K562 (cell line): ENCODE measurements around the gene TLE3. TPM values are rescaled to one million over a fixed set of nuclear protein-coding genes. Genes with fewer than 3 reads are reported as not detected.

Experiments used
- ATAC-seq: fragments of 200-7000 bp; cut with Tn5 transposase; 3 replicates; pipeline ENCODE4 v1.9.1; 2020; ENCODE audit warnings: moderate library complexity
- BruUV-seq: library from RNA; stranded (reverse); fragments of 400-500 nt; replicated peaks from 2 replicates; lab custom pipeline; 2021; lab: Mats Ljungman, UMichigan
- CTCF ChIA-PET: fragments of 300-600 bp; formaldehyde crosslinking; extraction: SDS; loops from one replicate; lab custom pipeline; 2021; ENCODE audit warnings: low intra/inter-chr PET ratio; lab: Yijun Ruan, JAX
- POLR2A ChIA-PET: fragments of 300-600, 350-650 bp; sonication (Branson Sonifier 250); formaldehyde crosslinking; extraction: SDS; loops from one replicate; lab custom pipeline; 2021; ENCODE audit warnings: antibody characterized with exemption, inconsistent platforms; lab: Yijun Ruan, JAX
- DNase-seq, 4 experiments: peaks; one replicate each; pipeline versions ENCODE4 v3.0.0 to v3.0.0-alpha.2; 2011 to 2018; ENCODE audit warnings: low spot score in 3 of 4, mixed read lengths in 3 of 4; ENCODE audit errors: extremely low read depth in 1 of 4
- FAIRE-seq: peaks from 2 replicates; lab custom pipeline; 2011; peaks lifted over from hg19 to GRCh38; lab: Jason Lieb, UNC
- H2AFZ ChIP-seq: 2 replicates; pipeline ENCODE4 v1.6.0; 2011; ENCODE audit warnings: low read depth, low read length, control low read depth, inconsistent platforms
- H3K27ac ChIP-seq: fragments of 200-600 bp; 3 replicates; pipeline ENCODE4 v1.8.0; 2011; ENCODE audit warnings: low read depth, mild to moderate bottlenecking, control low read depth, inconsistent platforms, low read length, moderate library complexity, mixed read lengths; ENCODE audit errors: extremely low read depth
- H3K27me3 ChIP-seq, 2 experiments: fragments of 300-600 bp in 1 of 2; 2 replicates in 1 of 2; 3 replicates in 1 of 2; pipeline versions ENCODE4 v1.6.0 to v1.8.0; 2011; ENCODE audit warnings: inconsistent platforms in 2 of 2, low read length in 2 of 2, mild to moderate bottlenecking in 1 of 2, mixed read lengths in 1 of 2, moderate library complexity in 1 of 2; ENCODE audit not compliant: control insufficient read depth in 2 of 2, insufficient read depth in 2 of 2
- H3K36me3 ChIP-seq: fragments of 300-600 bp; 3 replicates; pipeline ENCODE4 v1.8.0; 2011; ENCODE audit warnings: mild to moderate bottlenecking, low read length, inconsistent platforms; ENCODE audit not compliant: control insufficient read depth, insufficient read depth
- H3K4me1 ChIP-seq, 2 experiments: fragments of 200-600 bp in 1 of 2; replicated peaks in 1 of 2; 2 replicates in 1 of 2; 3 replicates in 1 of 2; pipeline versions ENCODE4 v1.5.1 to v1.8.0; 2011; ENCODE audit warnings: inconsistent platforms in 2 of 2, low read length in 2 of 2, mild to moderate bottlenecking in 1 of 2, mixed read lengths in 1 of 2, moderate library complexity in 1 of 2; ENCODE audit not compliant: control insufficient read depth in 2 of 2, insufficient read depth in 2 of 2
- H3K4me2 ChIP-seq: 2 replicates; pipeline ENCODE4 v1.6.1; 2011; ENCODE audit warnings: low read length, control low read depth, inconsistent platforms, mixed read lengths; ENCODE audit not compliant: insufficient read depth
- H3K4me3 ChIP-seq: fragments of 200-600 bp; sonication (generic), shearing (Covaris generic); 2 replicates; pipeline ENCODE4 v1.5.1; 2016; ENCODE audit warnings: control low read depth, inconsistent platforms
- H3K79me2 ChIP-seq: fragments of 200-600 bp; 3 replicates; pipeline ENCODE4 v1.8.0; 2011; ENCODE audit warnings: low read length, inconsistent platforms; ENCODE audit not compliant: control insufficient read depth, insufficient read depth
- H3K9ac ChIP-seq, 2 experiments: 2 replicates each; pipeline versions ENCODE4 v1.6.0 to v1.6.1; 2011; ENCODE audit warnings: low read depth in 2 of 2, low read length in 2 of 2, control low read depth in 1 of 2, inconsistent platforms in 1 of 2, mild to moderate bottlenecking in 1 of 2, mixed read lengths in 1 of 2; ENCODE audit not compliant: insufficient read depth in 1 of 2
- H3K9me1 ChIP-seq: one replicate; pipeline ENCODE4 v1.6.0; 2011; ENCODE audit warnings: inconsistent platforms, mild to moderate bottlenecking, low read length, moderate library complexity; ENCODE audit not compliant: control insufficient read depth, insufficient read depth
- H3K9me3 ChIP-seq: replicated peaks from 2 replicates; pipeline ENCODE4 v1.5.1; 2011; ENCODE audit warnings: low read depth, low read length, inconsistent platforms; ENCODE audit not compliant: control insufficient read depth, insufficient read depth
- H4K20me1 ChIP-seq: replicated peaks from 2 replicates; pipeline ENCODE4 v1.6.1; 2011; ENCODE audit warnings: low read length, inconsistent platforms, mixed read lengths; ENCODE audit not compliant: control insufficient read depth, insufficient read depth
- CREM ChIP-seq: IDR thresholded peaks from 2 replicates; pipeline ENCODE4 v1.6.1; 2014; ENCODE audit warnings: antibody characterized with exemption, low read depth
- CTBP1 ChIP-seq: fragments of 450-650 bp; IDR thresholded peaks from 2 replicates; pipeline ENCODE4 v1.6.1; 2016; ENCODE audit warnings: borderline replicate concordance
- ETS1 ChIP-seq: conservative IDR thresholded peaks from 2 replicates; pipeline ENCODE4 v1.6.1; 2011; ENCODE audit warnings: low read depth, mild to moderate bottlenecking, low read length; ENCODE audit not compliant: control insufficient read depth
- HDAC3 ChIP-seq: fragments of 450-650 bp; IDR thresholded peaks from 2 replicates; pipeline ENCODE4 v1.6.1; 2018; ENCODE audit warnings: borderline replicate concordance, mild to moderate bottlenecking, moderate library complexity; ENCODE audit not compliant: partially characterized antibody
- MLLT1 ChIP-seq, 2 experiments: fragments of 450-650 bp; IDR thresholded peaks; 2 replicates each; pipeline ENCODE4 v1.6.1; 2016
- NR2C1 ChIP-seq, 2 experiments: fragments of 450-650 bp; IDR thresholded peaks; 2 replicates each; pipeline ENCODE4 v1.6.1; 2017; ENCODE audit warnings: mild to moderate bottlenecking in 2 of 2, antibody characterized with exemption in 1 of 2, inconsistent platforms in 1 of 2, missing compliant biosample characterization in 1 of 2, missing genetic modification characterization in 1 of 2
- RBBP5 ChIP-seq: fragments of 200-600 bp; sonication (generic); IDR thresholded peaks from 2 replicates; pipeline ENCODE4 v1.6.1; 2012; ENCODE audit warnings: borderline replicate concordance, mild to moderate bottlenecking, low read length, control low read depth, inconsistent platforms; ENCODE audit not compliant: insufficient read depth, poor library complexity, severe bottlenecking
- SMAD4 ChIP-seq: fragments of 250-450 bp; sonication (Bioruptor Pico); conservative IDR thresholded peaks from 2 replicates; pipeline ENCODE4 v1.8.0; 2021; ENCODE audit warnings: inconsistent platforms, mild to moderate bottlenecking, moderate library complexity
- TCF7L2 ChIP-seq: fragments of 150-350 bp; IDR thresholded peaks from 2 replicates; pipeline ENCODE4 v1.6.1; 2016; ENCODE audit warnings: low read depth, mild to moderate bottlenecking, low read length, moderate library complexity
- ZNF592 ChIP-seq: fragments of 450-650 bp; IDR thresholded peaks from 2 replicates; pipeline ENCODE4 v1.6.1; 2017; ENCODE audit warnings: antibody characterized with exemption, mild to moderate bottlenecking
- WGBS: fragments of 100-300 bp; shearing (Covaris generic); methylation state at CpG from one replicate; pipeline ENCODE4 v1.1.6; 2016; ENCODE audit warnings: low coverage, mixed read lengths; ENCODE audit not compliant: insufficient coverage; ENCODE audit errors: missing lambda C conversion rate; 5-methylcytosine and 5-hydroxymethylcytosine counted together
- in situ Hi-C: fragments of 300-500 bp; cut with MboI; formaldehyde crosslinking; loops from 4 replicates; pipeline ENCODE4 v1.15.0; 2018; ENCODE audit warnings: inconsistent platforms, mixed read lengths
- intact Hi-C: fragments of 100-400 bp; cut with micrococcal nuclease; formaldehyde crosslinking; loops from 2 replicates; pipeline ENCODE4 v1.14.2; 2022
- polyA plus RNA-seq, 8 experiments: library from polyadenylated mRNA; depleted of rRNA in 4 of 8; stranded (reverse) in 5 of 8; unstranded in 3 of 8; fragments of >200 nt; fragmentation: Nextera tagmentation in 2 of 8; fragmentation: Illumina TruSeq in 1 of 8; extraction: Ambion mirVana in 2 of 8; extraction: Trizol in 1 of 8; gene quantifications; 2 replicates each; pipeline versions ENCODE4 v1.2.1 to v1.2.3, GENCODE V29; 2011 to 2014; ENCODE audit warnings: inconsistent platforms in 1 of 8, missing spikeins in 1 of 8
- total RNA-seq, 7 experiments: library from RNA; depleted of rRNA in 6 of 7; stranded (reverse); fragments of >200 nt in 6 of 7; fragmentation: Illumina TruSeq in 2 of 7; extraction: Trizol in 2 of 7; gene quantifications; 2 replicates each; pipeline versions ENCODE4 v1.2.1 to v1.2.3, GENCODE V29; 2011 to 2021; ENCODE audit warnings: low replicate concordance in 1 of 7

Gene TLE3
- total and polyA plus RNA-seq, 9 of the 15 experiments (the other 6 are each of a cell fraction or from before 2014, with no cell fraction given): 1.5 to 84.2 (median 14.1) TPM

GRCh38 chr15:70101459-70102113 lies 3.9 kb upstream of the TLE3 start (continued):
- TF ChIP-seq CREM (0 out of 2 replicates have a peak, but pooled peaks have one; percentile 7), HDAC3 (peak; percentile 69), NR2C1 (IDR thresholded peaks at IDR 0.05) (no peak), NR2C1 (tag; IDR thresholded peaks at IDR 0.05) (0 out of 2 replicates have a peak, but pooled peaks have one; percentile 9), TCF7L2 (no peak)

- CTCF ChIA-PET: no interaction called here
- DNase-seq (peak; percentile 45 to 70 (median 54)), FAIRE-seq (peak; percentile 78), ATAC-seq (peak; percentile 27)
- in situ Hi-C loops: no loop called here
- no peaks in the 10 kb centered on the region for H3K27me3 ChIP-seq
- peak overlapping the region; percentile 71 for H3K4me2 ChIP-seq
- POLR2A ChIA-PET: interaction anchor here (1.1 to 3.0 kb wide), 4 partner anchors 10 to 16 kb away, joined by 3 to 30 read pairs (median 3); no protein-coding TSS in a partner anchor
- H3K4me3 ChIP-seq: peak overlapping the region; percentile 13
- WGBS: 4% methylated on average over 45 of the region's 54 CpGs
- H3K79me2 ChIP-seq: peaks cover 25% of the 10 kb centered on the region
- H3K9ac ChIP-seq: peak overlapping the region; percentile 75 to 91
- no TSS peak for BruUV-seq
- H3K4me1 ChIP-seq: peaks cover 39 to 55% of the 10 kb centered on the region in 2 experiments
- no peaks in the 10 kb centered on the region for H3K36me3 ChIP-seq
- intact Hi-C loops: loop anchor here (1.0 to 2.0 kb wide), 2 partner anchors 11 to 638 kb away; no protein-coding TSS in a partner anchor
- peak overlapping the region; percentile 83 for H3K27ac ChIP-seq
- H2AFZ ChIP-seq: peak overlapping the region; percentile 91
- H3K9me3 ChIP-seq: no peaks in the 10 kb centered on the region
- H3K9me1 ChIP-seq: no peaks in the 10 kb centered on the region
- peaks cover under 1% of the 10 kb centered on the region; the same call in 1 of the 2 replicates for H4K20me1 ChIP-seq
- TF ChIP-seq ETS1: no peak
- peak; percentile 23; the same call in 1 of the 2 replicates for TF ChIP-seq CTBP1
- no peak for TF ChIP-seq MLLT1 (IDR thresholded peaks at IDR 0.05)
- TF ChIP-seq RBBP5: peak; percentile 47
- peak; percentile 63 for TF ChIP-seq SMAD4 (CRISPR knock-in tag)
- peak; percentile 77 for TF ChIP-seq ZNF592
These were observed 3.0 kb upstream of the TLE3 start for GRCh38 chr15:70100474-70101341.
